GM19468 (cell line): Measurements from ENCODE around the gene LAIR1.
"Not testable (repeated sequence)": the region's sequence is repeated elsewhere in the genome, so short reads cannot be mapped to it uniquely, and the experiment has no call there.

Experiments used
- ATAC-seq: cut with Tn5 transposase; IDR thresholded peaks from one replicate; pipeline ENCODE4 v1.9.1; 2021; ENCODE audit warnings: mild to moderate bottlenecking, moderate library complexity, moderate number of reproducible peaks; ENCODE audit not compliant: unreplicated experiment; ENCODE audit errors: extremely low read depth

LAIR1 gene

DNA sequence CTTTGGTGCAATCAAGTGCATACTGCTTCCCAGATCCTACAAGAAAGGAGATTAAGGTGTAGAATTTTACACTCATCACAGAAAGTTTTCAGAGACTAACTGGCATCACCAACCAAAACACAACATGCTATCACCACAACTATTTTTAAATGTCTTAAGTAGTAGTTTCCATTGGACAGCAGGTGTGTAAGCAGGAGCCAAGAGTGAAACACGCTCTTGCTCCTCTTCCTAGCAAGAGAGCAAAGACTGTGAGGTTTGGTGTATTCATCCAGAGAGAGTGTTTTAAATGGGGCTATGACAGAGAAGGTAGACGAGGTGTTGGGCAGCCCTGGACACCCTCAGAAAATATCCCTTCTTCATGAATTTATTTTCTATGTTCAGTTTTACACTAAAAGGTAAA, 13.3 kb downstream of the LAIR1 start:
- ATAC-seq: no peak

DNA sequence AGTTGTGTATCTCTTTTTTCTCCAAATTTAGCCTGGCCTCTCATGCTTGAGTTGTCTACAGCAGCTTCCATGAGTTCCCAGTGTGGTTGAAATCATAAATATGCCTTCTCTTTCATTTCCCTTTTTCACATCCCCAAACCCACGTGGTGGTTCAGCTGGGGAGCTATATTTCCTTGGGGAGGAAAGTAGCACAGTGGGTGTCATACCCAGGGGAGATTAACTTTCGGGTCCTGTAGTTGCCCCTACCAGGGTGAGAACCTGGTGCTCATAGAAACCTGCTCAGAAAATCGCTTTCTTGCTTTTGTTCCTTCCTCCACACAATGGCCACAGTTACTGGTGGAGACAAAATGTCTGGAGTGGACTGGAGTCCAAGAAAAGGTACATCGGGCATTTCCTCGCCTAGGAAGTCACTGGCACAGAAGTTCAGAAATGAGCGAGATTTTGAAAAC, 18.8 kb downstream of the LAIR1 start:
- no peak for ATAC-seq

DNA sequence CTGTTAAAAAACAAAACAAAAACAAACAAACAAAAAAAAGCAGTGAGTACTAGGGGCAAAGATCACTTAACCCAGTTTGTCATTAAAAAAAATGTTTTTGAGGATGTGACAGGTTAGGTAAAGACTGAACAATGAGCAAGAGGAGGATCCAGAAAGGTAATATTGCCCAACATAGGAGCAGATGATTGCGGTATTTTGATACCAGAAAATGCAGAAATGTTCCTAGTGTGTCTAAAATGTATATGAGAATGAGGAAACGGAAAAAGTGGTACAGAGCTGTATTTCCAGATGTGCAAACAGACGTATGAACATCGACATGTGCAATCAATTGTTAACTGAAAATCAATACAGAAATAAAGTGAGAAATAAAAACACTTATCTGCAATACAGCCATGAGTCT, 20.9 kb downstream of the LAIR1 start:
- ATAC-seq: no peak

DNA sequence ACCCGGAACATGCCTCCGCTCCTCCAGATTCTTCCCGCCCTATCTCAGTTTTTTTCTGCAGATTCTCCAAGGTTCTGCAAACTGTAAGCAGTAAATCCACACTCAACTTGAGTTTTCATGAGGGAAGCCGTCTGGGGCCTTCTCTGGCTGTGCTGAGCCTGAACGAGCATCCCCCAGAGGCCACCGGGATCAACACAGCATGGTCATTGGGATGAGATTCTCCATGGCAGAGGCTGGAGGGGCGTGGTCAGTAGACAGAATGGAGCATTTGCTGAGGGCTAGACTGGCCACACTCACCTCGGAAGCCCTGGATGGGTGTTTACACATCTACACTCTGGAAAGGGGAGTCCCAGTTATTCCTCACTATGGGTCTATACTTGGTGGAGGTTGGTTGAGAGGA, 23.4 kb downstream of the LAIR1 start:
- ATAC-seq: no peak

DNA sequence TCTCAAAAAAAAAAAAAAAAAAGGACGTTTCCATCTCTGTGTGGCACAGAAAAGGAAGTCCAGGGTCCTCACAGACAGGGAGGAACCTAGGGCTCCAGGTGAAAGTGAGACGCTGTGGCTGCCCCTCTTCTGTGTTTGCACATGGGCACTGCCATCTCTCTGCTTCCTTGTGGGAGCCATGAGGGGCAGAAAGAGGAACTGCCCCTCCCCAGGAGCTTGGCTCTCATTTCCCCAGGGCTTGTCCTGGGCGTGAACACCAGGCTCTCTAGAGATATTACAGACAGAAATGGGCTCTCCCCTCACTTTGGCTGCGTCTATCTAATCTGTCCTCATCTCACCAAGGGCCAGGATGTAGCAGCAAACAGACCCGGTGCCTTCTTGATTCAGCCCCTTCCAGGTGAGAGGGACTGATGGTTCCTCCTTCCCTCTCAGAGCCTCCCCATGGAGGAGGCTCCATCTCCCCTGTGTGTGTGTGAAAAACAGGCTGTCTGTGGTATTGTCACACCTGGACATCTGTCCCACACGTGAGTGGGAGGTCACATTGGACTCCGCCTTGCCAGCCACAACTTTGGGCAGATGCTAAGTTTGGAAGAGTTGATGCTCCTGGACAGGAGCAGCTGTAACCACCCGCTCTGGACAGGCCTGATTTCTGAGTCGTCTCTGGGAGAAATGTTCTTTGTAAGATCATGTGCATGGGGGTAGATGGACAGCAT, 24.9 kb downstream of the LAIR1 start:
- no peak for ATAC-seq

DNA sequence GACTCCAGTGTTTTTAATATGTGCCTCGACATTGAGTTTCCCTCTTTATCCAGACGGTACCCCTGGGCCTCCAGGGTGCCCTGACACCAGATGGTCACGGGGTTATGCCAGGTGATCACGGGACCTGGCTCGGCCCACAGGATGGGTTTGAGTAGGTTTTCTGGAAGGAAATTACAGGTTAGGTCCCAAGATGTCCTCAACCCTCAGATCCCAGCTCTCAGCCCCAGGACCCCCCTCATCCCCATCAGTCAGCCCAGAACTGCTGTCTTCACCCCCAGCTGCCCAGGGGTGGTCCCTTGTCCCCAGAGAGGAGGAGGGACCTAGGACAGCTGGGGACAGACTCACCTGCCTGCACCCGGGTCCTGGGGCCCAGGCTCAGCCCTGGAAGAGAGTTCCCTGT, 26.2 kb downstream of the LAIR1 start:
- ATAC-seq: no peak

DNA sequence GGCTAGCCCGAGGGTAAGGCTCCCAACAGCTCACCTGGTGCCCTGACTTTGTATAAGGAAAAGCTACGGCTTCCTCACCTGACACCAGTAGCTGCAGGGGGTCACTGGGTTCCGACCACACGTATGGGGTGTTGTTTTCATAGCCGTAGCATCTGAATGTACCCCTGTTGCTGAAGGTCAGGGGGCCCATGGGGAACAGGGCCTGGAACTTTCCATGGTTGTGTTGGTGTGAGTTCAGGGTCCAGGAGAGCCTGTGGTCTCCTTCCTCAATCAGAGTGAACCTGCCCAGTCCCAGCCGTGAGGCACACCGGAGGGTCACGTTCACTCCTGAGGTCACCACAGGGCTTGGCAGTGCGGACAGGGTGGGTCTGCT, 26.9 kb downstream of the LAIR1 start:
- no peak for ATAC-seq

DNA sequence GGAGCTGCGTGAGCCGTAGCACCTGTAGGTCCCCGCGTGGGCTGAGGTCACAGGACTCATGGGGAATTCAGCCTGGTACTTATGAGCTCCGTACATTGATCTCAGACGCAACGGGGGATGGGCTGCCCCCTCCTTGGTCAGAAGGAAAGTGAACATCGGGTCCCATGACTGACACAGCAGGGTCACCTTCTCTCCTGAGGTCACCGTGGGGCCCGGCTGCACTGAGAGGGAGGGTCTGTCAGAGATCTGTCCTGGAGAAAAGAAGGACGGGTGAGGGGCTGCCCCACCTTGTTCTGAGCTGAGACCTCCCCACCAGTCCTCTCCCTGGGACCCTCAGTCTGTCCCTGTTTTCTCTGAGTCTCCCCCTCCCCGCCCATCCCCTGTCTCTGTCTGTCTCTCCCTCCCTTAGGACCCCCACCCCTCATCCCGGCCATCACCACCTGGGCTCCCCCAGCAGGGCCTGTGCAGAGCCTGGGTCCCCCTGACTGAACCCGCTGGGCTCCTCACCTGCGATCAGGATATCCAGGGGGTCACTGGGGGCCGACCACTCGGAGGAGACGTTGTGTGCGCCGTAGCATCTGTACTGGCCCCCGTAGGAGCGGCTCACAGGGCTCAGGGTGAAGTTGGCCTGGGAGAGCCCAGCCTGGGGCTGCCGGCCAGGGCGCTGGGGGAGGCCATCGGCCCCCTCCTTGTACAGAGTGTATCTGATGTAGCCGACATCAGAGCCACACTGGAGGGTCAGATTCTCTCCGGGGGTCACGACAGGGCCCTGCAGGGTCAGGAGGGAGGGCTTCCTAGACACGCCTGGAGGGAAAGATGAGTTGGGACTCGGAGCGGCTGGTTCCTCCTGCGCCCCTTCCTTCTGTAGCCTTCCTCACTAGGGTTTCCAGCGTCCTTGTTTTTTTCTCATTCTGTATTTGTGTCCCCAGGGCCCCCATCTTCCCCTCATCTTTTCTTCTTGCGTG, 27.6 kb downstream of the LAIR1 start:
- no peak for ATAC-seq

DNA sequence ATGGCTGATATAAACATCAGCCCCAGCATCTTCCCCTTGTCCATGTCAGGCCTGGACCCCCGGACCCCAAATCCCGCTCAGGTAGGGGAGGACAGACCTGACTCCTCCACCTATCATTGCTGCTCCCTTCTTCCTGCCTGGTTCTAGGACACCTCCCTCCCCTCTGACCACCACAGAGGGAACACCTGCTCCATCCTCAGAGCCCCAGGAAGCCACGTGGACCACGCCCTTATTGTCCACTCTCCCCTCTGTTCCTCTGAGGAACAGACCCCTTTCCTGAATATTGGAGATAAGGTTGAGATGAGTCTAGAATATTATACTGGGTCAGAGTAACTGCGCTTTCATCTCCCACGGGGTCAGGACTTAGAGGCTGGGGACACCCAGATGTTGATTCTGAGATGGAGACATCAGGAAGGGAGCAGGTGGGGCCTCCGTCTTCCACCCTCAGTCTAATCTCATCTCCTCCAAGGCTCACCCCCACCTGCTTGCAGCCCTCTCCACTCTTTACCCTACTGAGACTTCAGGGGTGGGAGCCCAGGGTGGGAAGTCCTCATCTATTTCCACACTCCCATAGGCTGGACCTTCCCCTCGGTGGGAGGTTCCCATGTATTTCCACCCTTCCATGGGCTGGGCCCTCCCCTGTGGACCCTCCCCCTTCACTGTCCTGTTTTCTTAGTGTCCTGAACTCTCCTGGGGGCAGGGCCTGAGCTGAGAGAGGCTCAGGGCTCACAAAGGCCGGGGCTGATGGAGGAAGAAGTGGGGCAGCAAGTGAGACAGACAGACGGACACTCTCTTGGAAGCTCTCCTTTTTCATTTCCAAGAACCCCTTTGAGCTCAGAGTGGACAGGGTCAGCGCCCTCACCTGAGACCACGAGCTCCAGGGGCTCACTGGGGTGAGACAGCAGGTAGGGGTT, 28.5 kb downstream of the LAIR1 start:
- ATAC-seq: no peak

DNA sequence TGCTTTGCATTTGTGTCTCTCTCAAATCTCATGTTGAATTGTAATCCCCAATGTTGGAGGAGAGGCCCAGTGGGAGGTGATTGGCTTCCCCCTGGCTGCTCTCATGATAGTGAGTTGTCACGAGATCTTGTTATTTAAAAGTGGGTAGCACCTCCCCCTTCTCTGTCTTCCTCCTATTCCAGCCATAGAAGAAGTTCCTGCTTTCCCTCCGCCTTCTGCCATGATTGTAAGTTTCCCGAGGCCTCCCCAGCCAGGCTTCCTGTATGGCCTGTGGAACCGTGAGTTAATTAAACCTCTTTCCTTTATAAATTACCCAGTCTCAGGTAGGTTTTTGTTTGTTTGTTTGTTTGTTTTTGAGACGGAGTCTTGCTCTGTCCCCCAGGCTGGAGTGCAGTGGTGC, 29.6 kb downstream of the LAIR1 start:
- ATAC-seq: no peak

DNA sequence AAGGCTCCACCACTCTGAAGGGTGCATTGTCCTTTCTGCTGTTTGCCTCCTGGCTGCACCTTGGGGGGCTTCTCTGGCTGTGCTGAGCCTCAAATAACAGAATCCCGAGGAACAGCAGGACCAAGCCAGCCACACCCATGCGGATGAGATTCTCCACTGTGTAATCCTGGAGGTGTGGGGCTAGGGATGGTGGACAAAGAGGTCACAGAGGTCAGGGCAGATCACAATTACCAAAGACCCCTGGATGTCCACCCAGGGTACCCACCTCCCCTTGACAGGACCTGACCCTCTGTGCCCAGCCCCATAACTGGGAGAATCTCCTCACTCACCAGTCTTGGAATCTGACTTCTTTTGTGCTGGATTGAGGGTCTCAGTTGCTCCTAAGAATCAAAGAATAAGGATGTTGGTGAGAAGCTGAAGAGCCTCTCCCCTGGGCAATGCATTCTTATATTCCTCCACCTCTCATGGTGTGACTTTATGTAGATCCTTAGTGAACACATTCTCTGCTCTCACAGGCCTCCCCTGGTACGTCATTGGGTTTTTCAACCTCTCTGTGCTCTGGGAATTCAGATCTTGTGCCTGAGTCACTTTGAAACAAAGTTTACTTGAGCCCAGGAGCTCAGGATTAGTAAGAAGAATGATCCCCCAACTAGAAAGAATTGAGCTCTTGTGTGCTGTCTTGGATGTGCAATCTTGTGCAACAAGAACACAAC, 31.0 kb downstream of the LAIR1 start:
- ATAC-seq: no peak

DNA sequence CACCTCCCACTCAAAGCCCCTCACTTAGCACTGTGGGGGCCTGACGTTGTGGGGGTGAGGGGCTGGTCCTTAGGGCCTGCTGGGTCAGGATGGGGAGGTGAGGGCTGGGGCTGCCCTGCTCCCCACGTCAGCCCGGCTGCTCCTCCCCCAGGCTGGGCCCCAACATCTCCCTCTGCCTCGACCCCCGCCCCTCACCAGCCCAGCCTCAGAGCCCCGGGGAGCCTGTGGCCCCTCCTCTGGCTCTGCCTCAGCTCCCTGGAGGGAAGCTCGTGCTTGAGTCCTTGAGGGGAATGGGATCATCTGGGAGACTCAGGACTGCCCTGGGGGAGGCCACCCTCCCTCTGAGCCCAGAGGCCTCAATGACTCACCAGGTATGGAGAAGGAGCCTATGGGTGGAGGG, 32.6 kb downstream of the LAIR1 start:
- ATAC-seq: no peak

DNA sequence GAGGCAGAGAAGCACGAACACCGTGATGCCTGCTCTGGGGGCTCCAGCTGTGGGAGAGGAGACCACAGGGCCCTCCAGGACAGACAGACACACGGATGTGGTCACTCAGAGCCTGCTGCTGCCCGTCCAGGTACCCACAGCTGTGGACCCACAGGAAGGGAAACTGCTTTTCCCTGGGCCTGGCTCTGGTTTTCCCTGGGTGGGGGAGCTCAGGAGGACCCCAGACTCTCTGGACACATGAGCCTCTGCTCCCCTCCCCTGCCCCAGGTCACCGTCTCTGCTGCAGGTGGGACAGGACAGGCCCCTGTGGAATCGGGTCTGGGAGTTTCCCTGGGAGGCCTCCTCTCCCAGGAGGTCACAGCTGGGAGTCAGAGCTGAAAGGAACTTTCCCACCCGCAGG, 33.1 kb downstream of the LAIR1 start:
- ATAC-seq: no peak

DNA sequence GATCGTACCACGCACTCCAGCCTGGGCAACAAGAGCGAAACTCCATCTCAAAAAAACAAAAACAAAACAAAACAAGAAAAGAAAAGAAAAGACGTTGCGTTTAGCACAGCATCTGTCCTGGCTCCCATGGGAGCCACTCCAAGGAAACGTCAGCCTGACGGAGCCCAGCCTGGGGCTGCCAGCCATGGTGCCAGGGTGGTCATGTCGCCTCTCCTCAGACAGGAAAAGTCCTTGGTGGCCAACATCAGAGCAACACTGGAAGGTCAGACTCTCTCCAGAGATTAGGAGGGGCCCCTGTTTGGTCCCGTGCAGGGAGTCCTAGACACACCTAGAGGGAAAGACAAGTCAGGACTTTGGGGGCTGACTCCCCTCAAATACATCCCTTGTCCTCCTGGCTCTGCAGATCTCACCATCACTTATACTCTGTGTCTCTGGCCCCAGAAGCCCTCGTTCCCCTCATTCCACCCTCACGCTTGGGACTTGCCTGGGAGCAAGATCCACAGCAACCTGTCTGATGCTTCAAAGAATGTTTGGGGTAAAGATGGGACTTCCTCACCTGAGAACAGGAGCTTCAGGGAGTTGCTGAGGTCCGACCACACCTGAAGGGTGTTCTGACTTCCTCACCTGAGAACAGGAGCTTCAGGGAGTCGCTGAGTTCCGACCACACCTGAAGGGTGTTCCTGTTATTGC, 35.1 kb downstream of the LAIR1 start:
- no peak for ATAC-seq

DNA sequence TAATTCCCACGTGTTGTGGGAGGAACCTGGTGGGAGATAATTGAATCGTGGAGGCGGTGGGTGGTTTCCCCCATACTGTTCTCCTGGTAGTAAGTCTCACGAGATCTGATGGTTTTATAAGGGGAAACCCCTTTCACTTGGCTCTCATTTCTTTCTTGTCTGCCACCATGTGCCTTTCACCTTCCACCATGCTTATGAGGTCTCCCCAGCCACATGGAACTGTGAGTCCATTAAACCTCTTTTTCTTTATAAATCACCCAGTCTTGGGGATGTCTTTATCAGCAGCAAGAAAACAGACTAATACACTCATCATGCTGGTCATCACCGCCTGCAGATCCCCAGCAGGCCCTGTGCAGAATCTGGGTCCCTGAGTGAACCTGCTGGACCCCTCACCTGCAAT, 36.0 kb downstream of the LAIR1 start:
- not testable (repeated sequence) for ATAC-seq

DNA sequence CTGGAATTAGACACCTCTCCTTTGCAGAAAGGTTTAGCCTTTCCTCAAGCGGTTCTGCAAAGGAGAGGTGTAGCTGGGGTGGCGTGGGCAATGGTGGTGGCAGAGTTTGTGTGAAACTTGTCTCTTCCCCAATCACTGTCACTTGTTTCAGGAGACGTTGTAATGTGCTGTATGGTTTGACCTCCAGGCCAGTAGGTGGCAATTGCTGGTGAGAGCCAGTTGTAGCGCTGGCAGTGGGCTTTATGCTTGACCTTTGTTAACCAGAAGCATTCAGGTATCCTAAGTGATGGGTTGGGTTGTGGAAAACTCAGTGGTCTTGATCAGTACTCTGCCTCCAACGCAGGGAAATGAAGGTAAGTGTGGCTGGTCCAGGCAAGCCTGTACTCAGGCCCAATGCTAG, 39.1 kb downstream of the LAIR1 start:
- no peak for ATAC-seq

DNA sequence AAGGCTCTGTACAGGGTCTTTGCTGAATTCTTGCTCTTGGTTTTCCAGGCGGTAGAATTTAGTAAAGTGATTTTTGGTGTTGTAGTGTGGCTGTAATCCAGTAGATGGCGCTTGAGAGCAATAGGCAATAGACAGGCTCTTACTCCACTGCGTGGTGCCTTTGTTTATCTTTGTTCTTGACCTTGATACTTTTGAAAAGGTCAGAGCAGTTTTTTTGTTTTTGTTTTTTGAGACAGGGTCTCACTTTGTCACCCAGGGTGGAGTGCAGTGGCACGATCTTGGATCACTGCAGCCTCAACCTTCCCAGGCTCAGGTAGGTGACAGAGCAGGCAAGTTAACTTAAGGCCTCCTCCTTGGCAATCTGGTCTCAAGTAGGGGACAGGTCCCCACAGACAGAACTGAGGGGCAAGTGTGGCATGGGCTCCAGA, 39.5 kb downstream of the LAIR1 start:
- ATAC-seq: no peak

DNA sequence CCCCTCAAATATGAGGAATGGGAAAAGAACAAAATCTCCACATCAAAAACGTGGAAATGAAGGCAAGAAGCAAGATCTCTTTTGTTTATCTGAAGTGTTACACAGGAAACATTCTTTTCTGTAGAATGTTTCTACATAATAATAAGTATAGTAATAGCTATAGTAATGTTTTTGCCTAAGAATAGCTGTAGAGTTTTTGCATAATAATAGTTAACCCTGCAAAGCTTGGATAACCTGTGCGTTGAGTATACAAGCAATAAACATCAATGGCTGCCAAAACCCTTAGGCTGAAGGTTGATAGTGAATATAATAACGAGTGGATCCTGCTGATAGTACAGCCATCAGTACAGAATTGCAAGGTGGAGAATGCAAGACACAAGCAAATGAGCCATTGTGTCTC, 40.7 kb downstream of the LAIR1 start:
- no peak for ATAC-seq

DNA sequence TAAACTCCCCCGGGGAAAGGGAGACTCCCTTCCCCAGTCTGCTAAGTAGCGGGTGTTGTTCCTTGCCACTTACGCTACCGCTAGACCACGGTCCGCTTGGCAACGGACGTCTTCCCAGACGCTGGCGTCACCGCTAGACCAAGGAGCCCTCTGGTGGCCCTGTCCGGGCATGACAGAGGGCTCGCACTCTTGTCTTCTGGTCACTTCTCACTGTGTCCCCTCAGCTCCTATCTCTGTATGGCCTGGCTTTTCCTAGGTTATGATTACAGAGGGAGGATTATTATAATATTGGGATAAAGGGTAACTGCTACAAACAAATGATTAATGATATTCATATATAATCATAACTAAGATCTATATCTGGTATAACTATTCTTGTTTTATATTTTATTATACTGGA, 41.8 kb downstream of the LAIR1 start:
- ATAC-seq: not testable (repeated sequence)
